Central memory CD8-positive, alpha-beta T cell (primary cell): Measurements from ENCODE around the gene ENAM.
"Not testable (repeated sequence)": the region's sequence is repeated elsewhere in the genome, so short reads cannot be mapped to it uniquely, and the experiment has no call there.

ENCODE experiments used
- ATAC-seq: fragments of 150-1000 bp; cut with Tn5 transposase; replicated peaks from 2 replicates; pipeline ENCODE4 v1.10.0; 2022; ENCODE audit warnings: mild to moderate bottlenecking, moderate FRiP score, moderate number of reproducible peaks; ENCODE audit not compliant: poor library complexity, severe bottlenecking; ENCODE audit errors: extremely low read depth
- DNase-seq, 2 donors: peaks; one replicate each; pipeline ENCODE4 v3.0.0; 2021; ENCODE audit warnings: low spot score in 2 of 2
- H3K27ac Mint-ChIP-seq: one replicate; pipeline ENCODE4 v1.8.0; 2022; ENCODE audit warnings: low read depth, mild to moderate bottlenecking, moderate library complexity, mixed read lengths
- H3K27me3 Mint-ChIP-seq: one replicate; pipeline ENCODE4 v1.8.0; 2022; ENCODE audit warnings: mixed read lengths
- H3K36me3 Mint-ChIP-seq: one replicate; pipeline ENCODE4 v1.8.0; 2022; ENCODE audit warnings: mild to moderate bottlenecking, moderate library complexity, mixed read lengths; ENCODE audit not compliant: insufficient read depth
- H3K4me1 Mint-ChIP-seq: one replicate; pipeline ENCODE4 v1.8.0; 2022; ENCODE audit warnings: mixed read lengths
- H3K4me3 Mint-ChIP-seq: one replicate; pipeline ENCODE4 v1.8.0; 2022; ENCODE audit warnings: mild to moderate bottlenecking, moderate library complexity, mixed read lengths
- H3K9me3 Mint-ChIP-seq: one replicate; pipeline ENCODE4 v1.8.0; 2022; ENCODE audit warnings: mixed read lengths

ENAM gene

GRCh38 chr4:70691661-70692060 is 63.1 kb downstream of the ENAM start:
- DNase-seq (no peak), ATAC-seq (no peak)
- H3K4me1 Mint-ChIP-seq = peaks cover 33% of the 10 kb centered on the region
- H3K36me3 Mint-ChIP-seq = peaks cover 27% of the 10 kb centered on the region
- H3K27ac Mint-ChIP-seq = no peak overlapping the region
- H3K9me3 Mint-ChIP-seq = no peaks in the 10 kb centered on the region
- no peak overlapping the region for H3K4me3 Mint-ChIP-seq
- H3K27me3 Mint-ChIP-seq = no peaks in the 10 kb centered on the region

- not testable (repeated sequence) for ATAC-seq, DNase-seq, H3K9me3 Mint-ChIP-seq, H3K36me3 Mint-ChIP-seq, H3K27me3 Mint-ChIP-seq, H3K4me3 Mint-ChIP-seq, H3K27ac Mint-ChIP-seq
- peaks cover 11% of the 10 kb centered on the region for H3K4me1 Mint-ChIP-seq
Measured at GRCh38 chr4:70694633-70695032, 66.1 kb downstream of the ENAM start.
